ENCODE measurements around the gene PLXNA4. TPM values are rescaled to one million over a fixed set of nuclear protein-coding genes. Genes with fewer than 3 reads are reported as not detected.

The PLXNA4 gene
- total RNA-seq, 2 experiments from 2014 or later, result 16.5 to 20.5 TPM

DNA sequence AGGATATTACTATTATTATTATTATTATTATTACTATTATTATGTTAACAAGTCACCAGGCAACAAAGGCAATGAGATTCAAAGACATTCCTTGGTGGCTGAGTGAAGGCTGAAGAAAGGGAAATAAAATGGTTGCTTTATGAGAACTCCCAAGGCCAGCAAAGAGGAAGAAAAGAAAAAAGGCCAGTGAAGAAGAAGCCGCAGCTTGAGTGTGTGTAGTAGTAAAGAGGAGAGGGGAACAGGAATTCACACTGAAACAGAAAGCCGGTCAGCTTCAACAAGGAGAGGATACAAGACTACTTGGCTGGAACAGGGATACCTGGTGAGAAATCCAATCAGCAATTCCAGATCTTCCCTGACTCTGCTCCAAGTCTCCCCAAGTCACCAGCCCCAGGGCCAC, 42.4 kb downstream of the PLXNA4 start:
- POLR2A ChIA-PET, result no interaction called here
- Mint-ChIP-seq H3K27ac (no peak overlapping the region), H3K4me3 (no peak overlapping the region), H3K27me3 (peaks cover 3% of the 10 kb centered on the region), H3K36me3 (peaks cover 38% of the 10 kb centered on the region), H3K9me3 (no peaks in the 10 kb centered on the region), H3K4me1 (peaks cover 36% of the 10 kb centered on the region)
- ATAC-seq (ENCODE audit: low read depth) (no peak), DNase-seq (no peak)

DNA sequence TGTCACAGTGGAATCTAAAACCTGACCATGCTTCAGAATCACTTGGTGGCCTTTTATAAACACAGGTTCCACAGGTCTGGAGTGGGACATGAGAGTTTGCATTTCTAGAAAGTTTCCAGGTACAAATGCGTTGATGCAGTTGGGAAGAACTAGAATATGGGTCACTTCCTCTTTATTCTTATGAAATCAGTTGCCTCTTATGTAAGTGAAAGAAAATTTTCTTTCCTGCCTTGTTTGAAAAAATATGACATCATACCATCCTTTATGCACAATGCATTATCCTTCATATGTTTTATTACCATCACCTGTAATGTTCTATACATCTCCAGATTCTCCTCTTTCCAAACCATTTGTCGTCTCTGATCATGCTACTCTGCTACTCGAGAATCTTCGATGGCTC, 44.0 kb downstream of the PLXNA4 start:
- peaks cover 7% of the 10 kb centered on the region for H3K27me3 Mint-ChIP-seq
- H3K36me3 Mint-ChIP-seq, result peaks cover 43% of the 10 kb centered on the region
- H3K4me3 Mint-ChIP-seq, result no peak overlapping the region
- DNase-seq (no peak), ATAC-seq (ENCODE audit: low read depth) (no peak)
- peak overlapping the region; percentile 1 for H3K27ac Mint-ChIP-seq
- H3K4me1 Mint-ChIP-seq, result peaks cover 32% of the 10 kb centered on the region
- no peaks in the 10 kb centered on the region for H3K9me3 Mint-ChIP-seq
- POLR2A ChIA-PET, result no interaction called here

DNA sequence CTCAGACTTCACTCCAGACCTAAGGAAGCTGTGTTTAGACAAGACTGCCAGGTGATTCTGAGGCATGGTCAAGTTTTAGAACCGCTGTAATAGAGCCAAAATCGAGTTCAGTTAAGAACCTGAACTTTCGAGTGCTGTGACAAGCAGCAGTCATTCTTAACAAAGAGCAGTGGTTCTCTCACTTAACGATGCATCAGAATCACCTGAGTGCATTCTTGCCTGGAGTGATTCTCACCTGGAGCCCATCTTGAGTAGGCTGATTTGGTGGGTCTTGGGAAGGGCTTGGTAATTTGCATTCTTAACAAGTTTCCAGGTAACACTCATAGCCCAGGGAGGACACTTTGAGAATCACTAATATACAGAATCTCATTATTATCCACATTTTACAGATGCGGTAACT, 44.7 kb downstream of the PLXNA4 start:
- H3K4me1 Mint-ChIP-seq, result peaks cover 31% of the 10 kb centered on the region
- POLR2A ChIA-PET, result no interaction called here
- peak overlapping the region; percentile 15 for H3K27ac Mint-ChIP-seq
- DNase-seq, result no peak
- no peak overlapping the region for H3K4me3 Mint-ChIP-seq
- peaks cover 44% of the 10 kb centered on the region for H3K36me3 Mint-ChIP-seq
- peaks cover 4% of the 10 kb centered on the region for H3K27me3 Mint-ChIP-seq
- H3K9me3 Mint-ChIP-seq, result no peaks in the 10 kb centered on the region
- no peak for ATAC-seq (ENCODE audit: low read depth)

DNA sequence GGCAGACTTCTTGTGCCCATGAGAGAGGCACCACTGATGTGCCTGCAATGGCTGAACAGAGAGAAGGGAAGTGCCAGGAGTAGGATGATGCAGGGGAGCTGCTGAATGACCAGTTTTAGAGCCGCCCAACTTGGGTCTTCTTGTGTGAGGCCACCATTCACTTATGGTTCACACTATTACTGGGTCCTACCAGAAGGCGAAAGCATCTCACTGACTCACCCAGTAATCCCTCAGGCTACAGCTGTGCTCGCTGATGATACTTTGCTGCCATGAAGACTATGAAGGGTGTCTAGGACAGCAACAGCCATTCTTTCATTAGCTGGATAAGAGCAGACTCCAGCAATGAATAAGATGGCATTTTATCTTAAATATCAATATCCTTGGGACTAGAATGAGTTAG, 47.6 kb downstream of the PLXNA4 start:
- Mint-ChIP-seq H3K4me3 (no peak overlapping the region), H3K27ac (no peak overlapping the region), H3K4me1 (peaks cover 34% of the 10 kb centered on the region), H3K9me3 (no peaks in the 10 kb centered on the region), H3K27me3 (peaks cover 6% of the 10 kb centered on the region), H3K36me3 (peaks cover 47% of the 10 kb centered on the region)
- POLR2A ChIA-PET, result no interaction called here
- DNase-seq (no peak), ATAC-seq (ENCODE audit: low read depth) (no peak)

DNA sequence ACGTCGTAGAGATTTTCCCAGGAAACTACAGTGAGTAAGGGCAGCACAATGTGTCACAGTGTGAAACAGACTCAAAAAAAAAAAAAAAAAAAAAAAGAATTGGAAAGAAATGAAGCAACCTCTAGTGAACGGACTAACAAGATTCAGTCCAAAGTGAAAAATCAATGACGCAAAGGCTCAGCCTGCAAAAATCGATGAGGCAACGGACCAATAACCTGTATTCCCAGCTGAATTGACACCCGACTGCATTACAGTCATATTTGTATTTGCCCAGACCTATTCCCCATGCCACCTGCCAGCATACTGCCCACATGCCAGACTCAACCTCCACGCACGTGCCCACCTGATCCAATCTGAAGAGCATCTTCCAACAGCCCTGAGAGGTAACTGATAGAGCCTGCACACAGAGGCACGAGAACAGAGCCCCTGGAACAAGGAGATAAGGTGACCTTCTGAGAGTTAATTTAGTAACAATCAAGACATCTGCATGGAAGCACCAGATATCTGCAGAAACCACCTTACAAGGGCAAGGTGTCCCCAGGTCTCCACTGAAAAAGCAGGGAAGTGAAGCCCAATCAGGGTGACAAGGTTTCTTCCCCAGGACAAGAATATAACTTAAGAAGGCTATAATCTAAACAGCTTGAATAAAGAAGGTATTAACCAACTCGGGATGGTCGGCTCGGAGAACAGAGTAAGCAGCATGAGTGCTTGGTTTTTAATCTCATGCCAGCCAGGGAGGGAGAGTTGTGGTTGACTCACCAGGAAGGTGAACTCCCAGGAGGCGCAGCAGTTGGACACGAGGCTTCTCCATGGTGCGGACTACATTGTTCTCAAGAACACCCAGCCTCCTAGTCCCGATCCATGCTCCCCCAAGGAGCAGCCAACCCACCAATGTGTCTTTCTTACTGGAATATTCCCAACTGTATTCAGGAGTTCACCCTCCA, 48.5 kb downstream of the PLXNA4 start:
- Mint-ChIP-seq H3K27ac (no peak overlapping the region), H3K9me3 (no peaks in the 10 kb centered on the region), H3K27me3 (peaks cover 6% of the 10 kb centered on the region), H3K4me1 (peaks cover 36% of the 10 kb centered on the region), H3K36me3 (peaks cover 51% of the 10 kb centered on the region), H3K4me3 (no peak overlapping the region)
- ATAC-seq (ENCODE audit: low read depth) (no peak), DNase-seq (no peak)
- POLR2A ChIA-PET, result no interaction called here

DNA sequence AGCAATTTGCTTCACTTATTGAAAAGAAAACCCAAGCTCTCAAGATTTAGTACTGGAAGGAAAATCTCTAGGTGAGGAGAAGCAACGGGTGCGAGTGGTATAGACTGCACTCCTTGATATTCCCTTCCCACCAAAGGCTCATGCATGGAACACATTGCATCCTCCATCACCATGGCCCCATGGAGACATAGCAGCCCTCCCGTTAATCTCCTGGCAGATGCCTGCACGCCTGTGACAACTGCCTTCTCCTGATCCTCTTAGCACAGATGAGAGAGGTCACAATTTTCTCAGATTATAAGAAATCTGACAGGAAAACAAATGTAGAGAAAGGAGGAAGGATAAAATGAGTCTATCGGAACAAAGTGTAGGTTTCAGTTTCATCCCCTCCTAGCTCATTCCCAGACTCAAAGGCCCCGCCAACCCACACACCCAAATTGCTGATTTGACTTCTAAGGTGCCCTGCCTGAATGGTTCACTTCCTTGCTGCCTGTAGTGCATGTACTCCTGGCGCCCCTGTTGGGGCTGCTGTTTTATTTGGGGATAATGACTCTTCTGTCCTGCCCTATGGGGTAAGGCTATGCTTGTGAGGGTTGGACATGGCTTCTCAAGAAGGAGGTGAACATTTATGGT, 50.0 kb downstream of the PLXNA4 start:
- Mint-ChIP-seq H3K27me3 (peaks cover 6% of the 10 kb centered on the region), H3K27ac (no peak overlapping the region), H3K9me3 (no peaks in the 10 kb centered on the region), H3K36me3 (peaks cover 57% of the 10 kb centered on the region), H3K4me1 (peaks cover 28% of the 10 kb centered on the region), H3K4me3 (no peak overlapping the region)
- POLR2A ChIA-PET, result no interaction called here
- no peak for DNase-seq
- no peak for ATAC-seq (ENCODE audit: low read depth)

DNA sequence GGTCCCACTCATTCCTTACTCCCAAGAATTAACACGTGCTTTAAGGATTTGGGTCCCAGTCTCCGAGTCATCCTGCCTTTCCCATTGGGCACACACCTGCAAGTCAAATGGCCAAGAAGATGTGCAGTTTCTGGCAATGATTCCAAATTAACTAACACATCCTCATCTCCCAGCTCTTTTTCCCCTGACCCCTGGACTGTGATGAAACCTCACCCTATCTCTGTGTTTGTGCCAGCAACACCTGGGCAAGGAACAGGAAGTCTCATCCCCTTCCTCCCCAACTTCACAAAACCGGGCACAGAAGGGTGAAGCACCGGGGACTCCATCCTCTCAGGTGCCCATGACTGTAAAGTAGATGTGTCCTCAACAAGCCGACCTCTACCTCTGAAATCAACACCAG, 54.8 kb downstream of the PLXNA4 start:
- Mint-ChIP-seq H3K27me3 (peaks cover under 1% of the 10 kb centered on the region), H3K4me1 (peaks cover 33% of the 10 kb centered on the region), H3K9me3 (no peaks in the 10 kb centered on the region), H3K27ac (peak overlapping the region; percentile 53), H3K4me3 (no peak overlapping the region), H3K36me3 (peaks cover 48% of the 10 kb centered on the region)
- ATAC-seq (ENCODE audit: low read depth) (no peak), DNase-seq (no peak)
- POLR2A ChIA-PET, result no interaction called here

DNA sequence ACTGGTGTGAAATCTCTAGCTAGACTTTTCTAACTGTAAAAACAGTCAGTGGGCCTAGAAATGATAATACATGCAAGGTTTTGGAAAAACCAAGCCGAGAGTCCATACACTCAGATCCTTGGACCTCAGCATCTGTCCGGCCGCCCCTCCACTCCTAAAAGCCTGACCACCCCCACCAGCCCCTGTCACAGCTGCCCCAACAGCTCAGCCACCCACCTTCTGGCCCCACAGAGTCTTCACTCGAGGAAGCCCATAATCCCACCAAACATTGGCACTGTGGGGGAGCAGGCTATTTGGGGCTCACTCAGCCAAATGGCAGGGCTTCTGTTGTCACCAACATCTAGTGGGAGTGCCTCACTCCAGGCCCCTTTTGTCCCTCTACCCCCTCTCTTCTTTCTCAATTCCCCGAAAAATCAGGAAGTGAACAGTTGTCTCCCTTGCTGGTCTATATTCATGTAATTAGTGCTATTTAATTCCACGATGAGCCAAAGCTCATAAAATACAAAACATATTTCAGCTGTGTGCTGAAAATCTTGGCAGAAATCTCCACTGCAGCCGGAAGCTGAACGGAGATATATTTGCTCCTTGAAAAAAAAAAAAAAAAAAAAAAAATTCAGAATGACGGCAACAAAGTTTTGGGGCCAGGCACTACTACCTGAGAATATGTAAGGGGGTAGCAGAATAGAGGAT, 55.5 kb downstream of the PLXNA4 start:
- ATAC-seq (ENCODE audit: low read depth) (no peak), DNase-seq (no peak)
- Mint-ChIP-seq H3K9me3 (no peaks in the 10 kb centered on the region), H3K36me3 (peaks cover 42% of the 10 kb centered on the region), H3K4me1 (peaks cover 31% of the 10 kb centered on the region), H3K4me3 (no peak overlapping the region), H3K27ac (no peak overlapping the region), H3K27me3 (no peaks in the 10 kb centered on the region)
- POLR2A ChIA-PET, result no interaction called here

DNA sequence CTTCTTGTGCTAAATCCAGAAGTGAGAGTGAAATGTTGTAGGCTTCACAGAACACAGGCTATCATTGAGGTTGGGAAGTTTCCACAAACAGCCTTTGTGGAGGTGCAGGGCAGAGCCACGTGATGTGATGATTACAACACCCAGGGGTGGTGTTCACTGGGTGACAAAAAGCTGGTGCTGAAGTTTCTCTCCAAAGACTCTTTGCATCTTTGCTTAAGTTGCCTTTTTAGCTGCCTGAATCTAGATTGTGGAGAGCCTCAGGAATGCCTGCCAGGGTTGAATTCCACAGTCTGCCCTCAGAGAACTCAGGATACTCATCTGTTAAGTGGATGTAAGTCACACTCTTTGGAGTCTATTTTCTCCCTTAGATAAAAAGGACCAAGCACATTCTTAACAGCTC, 56.3 kb downstream of the PLXNA4 start:
- no peaks in the 10 kb centered on the region for H3K9me3 Mint-ChIP-seq
- peaks cover 39% of the 10 kb centered on the region for H3K36me3 Mint-ChIP-seq
- H3K4me1 Mint-ChIP-seq, result peaks cover 33% of the 10 kb centered on the region
- H3K27ac Mint-ChIP-seq, result no peak overlapping the region
- ATAC-seq (ENCODE audit: low read depth) (no peak), DNase-seq (no peak)
- POLR2A ChIA-PET, result interaction anchor here (1.5 kb wide), 1 partner anchor 9 kb away, joined by 4 read pairs; no protein-coding TSS in a partner anchor
- no peaks in the 10 kb centered on the region for H3K27me3 Mint-ChIP-seq
- no peak overlapping the region for H3K4me3 Mint-ChIP-seq

DNA sequence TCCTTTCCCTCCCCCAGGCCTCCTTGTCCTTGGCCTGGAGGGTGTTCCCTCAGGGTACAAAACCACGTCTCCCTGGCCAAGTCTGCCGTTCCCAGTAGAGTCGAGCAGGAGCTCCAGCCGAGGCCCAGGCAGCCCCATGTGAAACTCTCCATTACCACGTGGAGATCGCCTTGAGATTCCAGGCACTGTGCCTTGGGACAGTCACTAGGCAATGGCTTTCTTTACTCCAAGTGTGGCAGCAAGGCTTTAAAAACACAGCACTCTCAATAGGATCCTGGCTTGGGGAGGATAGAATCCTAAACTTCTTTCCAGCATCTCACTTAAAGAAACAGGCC, 57.5 kb downstream of the PLXNA4 start:
- no peaks in the 10 kb centered on the region for H3K27me3 Mint-ChIP-seq
- no peak overlapping the region for H3K4me3 Mint-ChIP-seq
- H3K4me1 Mint-ChIP-seq, result peaks cover 33% of the 10 kb centered on the region
- DNase-seq (no peak), ATAC-seq (ENCODE audit: low read depth) (no peak)
- peaks cover 1% of the 10 kb centered on the region for H3K9me3 Mint-ChIP-seq
- H3K36me3 Mint-ChIP-seq, result peaks cover 41% of the 10 kb centered on the region
- H3K27ac Mint-ChIP-seq, result no peak overlapping the region
- POLR2A ChIA-PET, result interaction anchor here (1.5 kb wide), 1 partner anchor 8 kb away, joined by 4 read pairs; no protein-coding TSS in a partner anchor

DNA sequence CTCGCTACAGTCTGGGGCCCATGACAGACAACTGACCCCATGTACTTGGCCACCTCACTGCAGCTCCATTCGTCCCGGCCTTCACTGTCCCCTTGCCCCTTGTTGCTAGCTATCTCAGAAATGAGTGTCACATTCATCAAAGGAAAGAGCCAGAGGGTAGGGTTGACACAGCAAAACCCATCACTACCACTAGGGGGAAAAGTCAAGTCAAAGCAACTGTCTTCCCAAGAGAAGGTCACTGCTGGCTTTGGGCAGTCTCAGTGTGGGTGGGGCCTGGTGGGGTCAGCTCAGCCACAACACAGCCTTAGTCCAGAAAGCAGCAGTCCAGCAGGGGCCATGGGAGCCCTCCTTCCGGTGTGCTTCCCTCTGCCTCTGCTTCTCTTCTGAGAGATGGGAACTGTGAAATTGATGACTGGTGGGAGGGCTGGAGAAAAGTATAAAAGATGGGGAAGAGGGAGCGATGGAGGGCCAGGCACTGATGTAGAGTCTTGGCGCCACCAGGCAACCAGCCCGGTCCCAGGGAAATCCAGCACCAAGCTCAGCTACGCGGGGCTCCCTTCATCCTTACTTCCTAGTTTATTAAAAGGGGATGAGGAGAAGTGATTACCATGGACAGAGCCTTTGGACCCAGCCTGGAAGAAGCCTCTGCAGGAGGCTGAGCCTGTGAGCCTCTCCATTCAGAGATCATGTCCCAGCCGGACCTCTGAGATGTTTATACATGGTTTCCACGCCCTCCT, 58.0 kb downstream of the PLXNA4 start:
- peak; percentile 56 for ATAC-seq (ENCODE audit: low read depth)
- DNase-seq, result peak; percentile 25
- POLR2A ChIA-PET, result interaction anchor here (0.5 to 1.5 kb wide), 2 partner anchors 7 to 148 kb away, joined by 3 to 4 read pairs; no protein-coding TSS in a partner anchor
- peaks cover 1% of the 10 kb centered on the region for H3K9me3 Mint-ChIP-seq
- H3K4me3 Mint-ChIP-seq, result no peak overlapping the region
- H3K36me3 Mint-ChIP-seq, result peaks cover 40% of the 10 kb centered on the region
- no peak overlapping the region for H3K27ac Mint-ChIP-seq
- H3K4me1 Mint-ChIP-seq, result peaks cover 36% of the 10 kb centered on the region
- H3K27me3 Mint-ChIP-seq, result no peaks in the 10 kb centered on the region

DNA sequence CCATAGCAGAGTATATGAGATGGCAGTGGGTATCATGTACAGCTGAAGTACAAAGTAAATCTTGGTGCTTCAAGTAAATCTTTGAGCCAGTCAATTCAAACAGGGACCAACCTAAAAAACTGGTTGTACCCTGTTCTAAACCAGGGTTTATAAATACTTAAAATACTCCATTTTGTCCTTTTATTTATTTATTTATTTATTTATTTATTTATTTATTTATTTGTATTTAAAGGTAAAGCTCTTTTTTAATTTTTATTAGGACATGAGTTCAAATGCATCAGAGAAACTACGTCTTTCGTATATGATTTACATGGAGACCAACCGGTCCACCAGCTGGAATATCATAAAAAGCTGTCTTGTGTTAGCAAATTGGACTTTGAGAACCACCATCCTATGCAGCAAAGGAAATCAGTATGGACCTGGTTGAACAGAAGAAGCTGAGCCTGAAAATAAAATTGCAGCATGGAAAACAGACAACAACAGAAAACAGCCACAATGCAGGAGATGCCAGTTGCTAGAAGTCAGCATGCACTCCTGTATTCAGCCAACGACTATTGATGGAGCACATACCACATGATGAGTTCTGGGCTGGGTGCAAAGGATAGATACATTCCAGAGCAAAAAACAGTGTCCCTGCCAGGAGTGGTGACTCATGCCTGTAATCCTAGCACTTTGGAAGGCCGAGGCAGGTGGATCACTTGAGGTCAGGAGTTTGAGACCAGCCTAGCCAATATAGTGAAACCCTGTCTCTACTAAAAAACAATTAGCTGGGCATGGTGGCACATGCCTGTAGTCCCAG, 60.0 kb downstream of the PLXNA4 start:
- no peak for DNase-seq
- Mint-ChIP-seq H3K4me3 (no peak overlapping the region), H3K9me3 (peaks cover 1% of the 10 kb centered on the region), H3K36me3 (peaks cover 30% of the 10 kb centered on the region), H3K27me3 (no peaks in the 10 kb centered on the region), H3K4me1 (peaks cover 36% of the 10 kb centered on the region), H3K27ac (no peak overlapping the region)
- no peak for ATAC-seq (ENCODE audit: low read depth)
- POLR2A ChIA-PET, result interaction anchor here (0.7 kb wide), 1 partner anchor 9 kb away, joined by 3 read pairs; no protein-coding TSS in a partner anchor
